Activated CD8-positive, alpha-beta memory T cell treated with anti-CD3 and anti-CD28 coated beads, Interleukin-2, amount 10 ng/mL, durations not matched to agents 7 days and 5 days (primary cell): ENCODE data around the gene NIPSNAP2. TPM values are rescaled to one million over a fixed set of nuclear protein-coding genes. Genes with fewer than 3 reads are reported as not detected.
"Not testable (repeated sequence)": the region's sequence is repeated elsewhere in the genome, so short reads cannot be mapped to it uniquely, and the experiment has no call there.

Experiments
- ATAC-seq: fragments of 150-1000 bp; cut with Tn5 transposase; one replicate; pipeline ENCODE4 v1.10.0; 2021; ENCODE audit warnings: moderate library complexity
- CTCF ChIA-PET: fragments of 350-600 bp; sonication (Branson Sonifier 250); formaldehyde crosslinking; loops from one replicate; lab custom pipeline; 2021; ENCODE audit warnings: antibody characterized with exemption; lab: Charles Lee
- DNase-seq: peaks from one replicate; pipeline ENCODE4 v3.0.0-alpha.2; 2020
- H3K27ac Mint-ChIP-seq: one replicate; pipeline ENCODE4 v1.8.0; 2021; ENCODE audit warnings: mild to moderate bottlenecking, mixed read lengths
- H3K27me3 Mint-ChIP-seq: one replicate; pipeline ENCODE4 v1.8.0; 2021; ENCODE audit warnings: mixed read lengths
- H3K36me3 Mint-ChIP-seq: one replicate; pipeline ENCODE4 v1.8.0; 2021; ENCODE audit warnings: mild to moderate bottlenecking, mixed read lengths
- H3K4me1 Mint-ChIP-seq: one replicate; pipeline ENCODE4 v1.8.0; 2021; ENCODE audit warnings: mixed read lengths
- H3K4me3 Mint-ChIP-seq: one replicate; pipeline ENCODE4 v1.8.0; 2021; ENCODE audit warnings: mild to moderate bottlenecking, moderate library complexity, mixed read lengths
- H3K9me3 Mint-ChIP-seq: one replicate; pipeline ENCODE4 v1.8.0; 2022; ENCODE audit warnings: low read depth, mixed read lengths
- total RNA-seq, 2 experiments: library from RNA; stranded (reverse); gene quantifications; one replicate each; pipeline ENCODE4 v1.2.3, GENCODE V29; 2021

NIPSNAP2 gene
- total RNA-seq, 2 experiments from 2014 or later = 28.6 to 29.0 TPM

DNA sequence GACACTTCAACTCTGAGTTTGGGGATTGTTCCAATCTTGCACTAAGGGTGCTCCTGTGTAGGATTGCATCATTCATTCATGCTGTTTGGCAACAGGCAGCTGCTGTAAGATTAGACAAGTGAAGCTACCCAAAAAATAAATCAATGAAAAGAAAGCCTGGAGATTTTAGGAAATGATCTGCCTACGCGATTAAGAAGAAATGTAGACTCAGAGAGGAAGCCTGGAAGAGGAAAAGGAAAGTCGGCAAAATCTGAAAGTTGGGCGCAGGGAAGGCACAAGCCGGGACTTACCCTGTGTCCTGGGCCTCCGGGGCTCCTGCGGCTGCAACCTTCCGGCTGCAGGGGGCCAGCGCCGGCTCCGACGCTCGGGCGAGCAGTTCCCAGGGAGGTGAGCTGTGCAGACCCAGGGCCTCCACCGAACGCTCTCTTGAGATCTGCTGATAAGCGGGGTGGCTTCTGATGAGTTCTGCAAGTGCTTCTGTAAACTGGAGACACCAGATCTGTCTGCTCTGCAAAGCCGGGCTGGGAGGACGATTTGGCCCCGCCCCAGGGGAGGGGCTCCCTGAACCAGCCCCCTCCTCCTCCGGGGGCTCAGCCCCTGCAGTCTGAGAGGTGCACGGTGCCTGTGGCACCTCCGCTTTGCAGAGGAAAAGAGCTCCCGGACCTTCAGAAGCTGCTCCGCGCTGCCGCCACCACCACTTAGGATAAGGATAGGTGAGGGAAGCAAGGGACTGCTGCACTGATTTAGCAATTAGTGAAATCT lies 69.5 kb downstream of the NIPSNAP2 start:
- peaks cover 9% of the 10 kb centered on the region for H3K4me1 Mint-ChIP-seq
- DNase-seq = peak; percentile 78
- CTCF ChIA-PET = interaction anchor here (0.7 to 2.2 kb wide), 3 partner anchors 17 to 82 kb away, joined by 3 to 11 read pairs (median 3); partner anchors contain the start of genes CCT6A and PSPH
- H3K9me3 Mint-ChIP-seq = no peaks in the 10 kb centered on the region
- H3K4me3 Mint-ChIP-seq = peak overlapping the region; percentile 84
- peaks cover 9% of the 10 kb centered on the region for H3K36me3 Mint-ChIP-seq
- peak; percentile 97 for ATAC-seq
- H3K27ac Mint-ChIP-seq = peak overlapping the region; percentile 84
- H3K27me3 Mint-ChIP-seq = no peaks in the 10 kb centered on the region

GRCh38 chr7:56040730-56041129 lies 76.3 kb downstream of the NIPSNAP2 start:
- ATAC-seq = no peak
- H3K27me3 Mint-ChIP-seq = no peaks in the 10 kb centered on the region
- CTCF ChIA-PET = interaction anchor here (0.7 kb wide), 1 partner anchor 272 kb away, joined by 3 read pairs; no protein-coding TSS in a partner anchor
- DNase-seq = no peak
- no peaks in the 10 kb centered on the region for H3K9me3 Mint-ChIP-seq
- H3K4me3 Mint-ChIP-seq = no peak overlapping the region
- no peak overlapping the region for H3K27ac Mint-ChIP-seq
- no peaks in the 10 kb centered on the region for H3K4me1 Mint-ChIP-seq
- H3K36me3 Mint-ChIP-seq = peaks cover 13% of the 10 kb centered on the region

DNA sequence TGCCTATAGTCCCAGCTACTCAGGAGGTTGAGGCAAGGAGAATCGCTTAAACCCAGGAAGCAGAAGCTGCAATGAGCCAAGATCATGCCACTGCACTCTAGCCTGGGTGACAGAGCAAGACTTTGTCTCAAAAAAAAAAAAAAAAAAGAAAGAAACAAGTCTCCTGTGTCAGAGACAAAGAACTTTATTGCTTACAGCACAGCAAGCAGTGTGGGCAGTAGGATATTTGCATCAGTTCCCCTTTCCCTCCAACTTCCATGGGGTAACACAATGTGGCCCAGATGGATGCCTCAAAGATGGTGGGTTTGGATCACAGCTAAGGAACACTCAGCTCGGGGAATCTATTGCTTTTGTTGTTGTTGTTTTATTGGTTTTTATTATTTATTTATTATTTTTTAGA lies 81.4 kb downstream of the NIPSNAP2 start:
- H3K9me3 Mint-ChIP-seq, DNase-seq, H3K4me3 Mint-ChIP-seq, H3K27me3 Mint-ChIP-seq, ATAC-seq, CTCF ChIA-PET, H3K27ac Mint-ChIP-seq: not testable (repeated sequence)
- Mint-ChIP-seq H3K36me3 (peaks cover 13% of the 10 kb centered on the region), H3K4me1 (peaks cover 15% of the 10 kb centered on the region)

DNA sequence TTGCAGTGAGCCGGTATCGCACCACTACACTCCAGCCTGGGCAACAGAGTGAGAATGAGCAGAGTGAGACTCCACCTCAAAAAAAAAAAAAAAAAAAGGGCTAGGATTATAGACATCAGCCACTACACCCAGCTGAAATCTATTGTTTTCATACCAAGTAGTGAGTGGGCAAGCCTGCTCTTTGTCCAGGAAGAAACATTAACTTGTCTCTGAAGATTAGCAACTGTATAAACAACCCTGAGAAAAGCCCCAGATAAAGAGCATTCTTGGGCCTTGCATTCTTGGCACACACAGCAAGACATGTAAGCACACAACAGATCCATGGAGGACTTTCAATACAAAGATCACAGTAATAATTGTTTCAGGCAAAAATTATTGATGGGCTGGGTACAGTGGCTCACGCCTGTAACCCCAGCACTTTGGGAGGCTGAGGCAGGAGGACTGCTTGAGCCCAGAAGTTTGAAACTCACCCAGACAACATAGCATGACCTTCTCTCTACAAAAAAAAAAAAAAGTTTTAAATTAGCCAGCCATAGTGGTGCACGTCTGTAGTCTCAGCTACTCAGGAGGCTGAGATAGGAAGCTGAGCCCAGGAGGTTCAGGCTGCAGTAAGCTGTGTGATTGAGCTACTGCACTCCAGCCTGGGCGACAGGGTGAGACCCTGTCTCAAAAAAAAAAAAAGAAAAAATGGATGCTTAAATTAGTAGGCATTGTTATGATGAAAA lies 82.5 kb downstream of the NIPSNAP2 start:
- ATAC-seq (no peak), DNase-seq (no peak)
- no peak overlapping the region for H3K4me3 Mint-ChIP-seq
- H3K27ac Mint-ChIP-seq = no peak overlapping the region
- CTCF ChIA-PET = no interaction called here
- H3K36me3 Mint-ChIP-seq = peaks cover 11% of the 10 kb centered on the region
- no peaks in the 10 kb centered on the region for H3K27me3 Mint-ChIP-seq
- H3K9me3 Mint-ChIP-seq = no peaks in the 10 kb centered on the region
- H3K4me1 Mint-ChIP-seq = peaks cover 15% of the 10 kb centered on the region

DNA sequence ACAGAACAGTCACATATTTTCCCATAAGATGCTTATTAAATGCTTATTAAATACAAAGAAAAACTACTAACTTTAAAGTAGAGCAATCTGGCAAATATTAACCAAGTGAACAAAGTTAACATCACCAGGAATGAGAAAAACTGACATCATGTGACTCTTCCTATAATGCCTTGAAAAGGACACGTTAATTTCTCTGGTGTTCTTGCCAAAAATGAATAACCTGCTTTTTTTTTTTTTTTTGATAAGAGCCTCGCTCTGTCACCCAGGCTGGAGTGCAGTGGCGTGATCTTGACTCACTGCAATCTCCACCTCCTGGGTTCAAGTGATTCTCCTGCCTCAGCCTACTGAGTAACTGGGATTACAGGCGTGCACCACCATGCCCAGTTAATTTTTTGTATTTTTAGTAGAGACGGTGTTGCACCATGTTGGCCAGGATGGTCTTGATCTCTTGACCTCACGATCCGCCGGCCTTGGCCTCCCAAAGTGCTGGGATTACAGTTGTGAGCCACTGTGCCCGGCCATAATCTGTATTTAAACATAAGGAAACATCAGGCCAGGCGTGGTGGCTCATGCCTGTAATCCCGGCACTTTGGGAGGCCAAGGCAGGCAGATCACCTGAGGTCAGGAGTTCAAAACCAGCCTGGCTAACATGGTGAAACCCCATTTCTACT lies 83.2 kb downstream of the NIPSNAP2 start:
- H3K36me3 Mint-ChIP-seq = peaks cover 11% of the 10 kb centered on the region
- H3K27ac Mint-ChIP-seq, H3K4me3 Mint-ChIP-seq, H3K9me3 Mint-ChIP-seq, CTCF ChIA-PET, DNase-seq, H3K27me3 Mint-ChIP-seq, ATAC-seq: not testable (repeated sequence)
- H3K4me1 Mint-ChIP-seq = peaks cover 17% of the 10 kb centered on the region

- Mint-ChIP-seq H3K4me1 (peaks cover 24% of the 10 kb centered on the region), H3K9me3 (no peaks in the 10 kb centered on the region), H3K27ac (no peak overlapping the region), H3K36me3 (peaks cover 14% of the 10 kb centered on the region), H3K4me3 (no peak overlapping the region), H3K27me3 (no peaks in the 10 kb centered on the region)
- ATAC-seq = no peak
- CTCF ChIA-PET = no interaction called here
- DNase-seq = no peak
These were observed 83.9 kb downstream of the NIPSNAP2 start for GRCh38 chr7:56048245-56048644.

GRCh38 chr7:56048763-56049162 lies 84.4 kb downstream of the NIPSNAP2 start:
- Mint-ChIP-seq H3K4me1 (peaks cover 29% of the 10 kb centered on the region), H3K36me3 (peaks cover 17% of the 10 kb centered on the region)
- ATAC-seq, H3K4me3 Mint-ChIP-seq, H3K27ac Mint-ChIP-seq, H3K27me3 Mint-ChIP-seq, H3K9me3 Mint-ChIP-seq, CTCF ChIA-PET, DNase-seq: not testable (repeated sequence)

Other genes starting within 250 kb of the NIPSNAP2 start
- gene SEPTIN14, start 101.8 kb upstream of the NIPSNAP2 start, total RNA-seq = not detected
- gene ZNF713, start 77.1 kb upstream of the NIPSNAP2 start, total RNA-seq = under 1 TPM; 0.44 to 0.96 TPM
- gene MRPS17, start 12.7 kb upstream of the NIPSNAP2 start, total RNA-seq = 10 to 100 TPM; 14.3 to 20.3 TPM
- 10 to 100 TPM; 12.4 to 22.2 TPM for gene PSPH, start 86.9 kb downstream of the NIPSNAP2 start, total RNA-seq
- 100 to 1,000 TPM; 120 to 181 TPM for gene CCT6A, start 87.2 kb downstream of the NIPSNAP2 start, total RNA-seq
- 100 to 1,000 TPM; 115 to 145 TPM for gene SUMF2, start 99.7 kb downstream of the NIPSNAP2 start, total RNA-seq
- 1 to 10 TPM; 1.8 to 2.5 TPM for gene PHKG1, start 128.4 kb downstream of the NIPSNAP2 start, total RNA-seq
- gene CHCHD2, start 141.9 kb downstream of the NIPSNAP2 start, total RNA-seq = 100 to 1,000 TPM; 454 to 534 TPM
- gene NUPR2, start 151.8 kb downstream of the NIPSNAP2 start, total RNA-seq = not detected